ENCODE data around the gene KANK2. TPM values are rescaled to one million over a fixed set of nuclear protein-coding genes. Genes with fewer than 3 reads are reported as not detected.

KANK2 gene
- total RNA-seq, 1 donor from 2014 or later = 78.3 TPM

DNA sequence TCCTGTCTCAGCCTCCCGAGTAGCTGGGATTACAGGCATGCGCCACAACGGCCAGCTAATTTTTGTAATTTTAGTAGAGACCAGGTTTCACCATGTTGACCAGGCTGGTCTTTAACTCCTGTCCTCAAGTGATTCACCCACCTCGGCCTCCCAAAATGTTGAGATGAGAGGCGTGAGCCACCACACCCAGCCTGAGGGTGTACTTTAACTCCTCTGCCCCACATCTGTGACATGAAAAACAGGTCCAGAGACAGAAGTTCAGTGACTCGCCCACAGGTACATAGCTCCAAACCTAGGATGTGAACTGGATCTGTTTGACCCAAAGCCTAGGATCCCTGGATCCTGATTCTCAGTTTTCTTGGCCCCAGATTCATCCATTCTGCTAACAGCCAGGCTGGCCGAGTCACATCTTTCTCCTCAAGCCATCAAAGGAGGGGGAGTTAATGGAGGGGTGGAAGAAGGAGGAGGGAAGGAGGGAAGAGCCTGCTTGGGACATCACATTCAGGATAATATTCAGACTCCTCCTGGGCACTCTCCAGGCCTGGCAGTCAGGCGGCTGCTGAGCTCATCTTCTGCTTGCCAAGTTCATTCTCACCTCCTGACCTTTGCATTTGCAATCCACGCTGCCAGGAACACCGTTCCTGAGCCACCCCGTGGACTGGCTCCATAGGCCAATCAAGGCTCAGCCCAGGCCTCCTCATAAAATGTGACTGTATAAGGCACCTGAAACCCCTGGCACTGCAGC lies 44.9 kb downstream of the KANK2 start:
- H3K4me3 ChIP-seq (ENCODE audit: low read depth, low read length) = no peak overlapping the region
- TF ChIP-seq, protein P1, sequence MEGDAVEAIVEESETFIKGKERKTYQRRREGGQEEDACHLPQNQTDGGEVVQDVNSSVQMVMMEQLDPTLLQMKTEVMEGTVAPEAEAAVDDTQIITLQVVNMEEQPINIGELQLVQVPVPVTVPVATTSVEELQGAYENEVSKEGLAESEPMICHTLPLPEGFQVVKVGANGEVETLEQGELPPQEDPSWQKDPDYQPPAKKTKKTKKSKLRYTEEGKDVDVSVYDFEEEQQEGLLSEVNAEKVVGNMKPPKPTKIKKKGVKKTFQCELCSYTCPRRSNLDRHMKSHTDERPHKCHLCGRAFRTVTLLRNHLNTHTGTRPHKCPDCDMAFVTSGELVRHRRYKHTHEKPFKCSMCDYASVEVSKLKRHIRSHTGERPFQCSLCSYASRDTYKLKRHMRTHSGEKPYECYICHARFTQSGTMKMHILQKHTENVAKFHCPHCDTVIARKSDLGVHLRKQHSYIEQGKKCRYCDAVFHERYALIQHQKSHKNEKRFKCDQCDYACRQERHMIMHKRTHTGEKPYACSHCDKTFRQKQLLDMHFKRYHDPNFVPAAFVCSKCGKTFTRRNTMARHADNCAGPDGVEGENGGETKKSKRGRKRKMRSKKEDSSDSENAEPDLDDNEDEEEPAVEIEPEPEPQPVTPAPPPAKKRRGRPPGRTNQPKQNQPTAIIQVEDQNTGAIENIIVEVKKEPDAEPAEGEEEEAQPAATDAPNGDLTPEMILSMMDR (conservative IDR thresholded peaks at IDR 0.05; ENCODE audit: low read depth, low read length) = no peak
- peak; percentile 84 for DNase-seq (ENCODE audit: low read depth)

DNA sequence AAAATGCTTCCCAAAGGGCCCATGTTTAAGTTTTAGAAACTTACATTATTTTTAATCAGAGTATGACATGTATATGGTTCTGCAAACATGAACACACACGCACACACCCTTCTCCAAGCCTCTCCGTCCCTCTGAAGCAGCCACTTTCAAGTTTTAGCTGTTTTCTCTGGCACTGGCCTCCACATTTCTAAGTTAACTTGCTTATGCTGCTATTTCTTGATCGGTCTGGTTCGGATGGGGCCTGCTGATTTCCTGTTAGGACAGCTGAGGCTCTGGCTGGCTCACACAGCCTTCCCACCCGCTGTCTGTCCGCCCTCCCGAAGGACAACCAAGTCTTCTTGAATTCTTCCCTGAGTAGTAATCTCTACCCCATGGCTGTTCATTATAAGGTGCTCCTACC lies 46.2 kb downstream of the KANK2 start:
- no peak overlapping the region for H3K4me3 ChIP-seq (ENCODE audit: low read depth, low read length)
- TF ChIP-seq, protein P1 (conservative IDR thresholded peaks at IDR 0.05; ENCODE audit: low read depth, low read length) = no peak

DNA sequence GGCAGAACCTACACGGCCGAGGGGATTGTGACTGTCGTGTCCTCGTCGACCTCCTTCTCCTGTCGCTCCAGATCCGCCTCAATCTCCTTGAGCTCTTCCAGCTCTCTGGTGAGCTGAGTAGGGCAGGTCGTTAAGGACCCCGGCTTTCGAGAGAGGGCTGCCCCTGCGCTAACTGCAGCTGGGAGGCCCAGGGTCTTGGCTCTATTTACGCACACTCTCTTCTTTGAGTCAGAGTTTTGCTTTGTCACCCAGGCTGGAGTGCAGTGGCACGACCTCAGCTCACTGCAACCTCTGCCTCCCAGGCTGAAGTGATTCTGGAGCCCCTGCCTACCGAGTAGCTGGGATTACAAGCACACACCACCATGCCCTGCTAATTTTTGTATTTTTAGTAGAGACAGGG lies 49.3 kb downstream of the KANK2 start:
- TF ChIP-seq, protein P1 (conservative IDR thresholded peaks at IDR 0.05; ENCODE audit: low read depth, low read length) = no peak
- DNase-seq (ENCODE audit: low read depth) = no peak
- H3K4me3 ChIP-seq (ENCODE audit: low read depth, low read length) = no peak overlapping the region

More for the DNA sequence above, 46.2 kb downstream of the KANK2 start:
- no peak for DNase-seq (ENCODE audit: low read depth)

DNA sequence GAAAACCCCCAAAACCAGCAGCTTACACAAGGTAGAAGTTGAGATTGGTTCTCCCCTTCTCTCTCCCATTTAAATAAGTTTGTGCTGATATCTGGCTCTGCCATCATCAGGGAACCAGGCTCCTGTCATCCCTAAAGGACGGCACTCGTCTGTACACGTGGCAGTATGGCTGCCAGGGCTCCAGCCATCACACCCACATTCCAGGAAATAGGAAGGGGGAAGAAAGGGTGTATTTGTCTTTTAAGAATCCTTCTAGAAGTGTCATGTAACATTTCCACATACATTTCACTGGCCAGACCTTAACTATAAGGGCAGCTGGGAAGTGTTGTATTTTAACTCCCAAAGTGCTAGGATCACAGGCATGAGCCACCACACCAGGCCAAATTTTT lies 51.8 kb downstream of the KANK2 start:
- TF ChIP-seq, protein P1 (conservative IDR thresholded peaks at IDR 0.05; ENCODE audit: low read depth, low read length) = no peak
- DNase-seq (ENCODE audit: low read depth) = no peak
- no peak overlapping the region for H3K4me3 ChIP-seq (ENCODE audit: low read depth, low read length)

DNA sequence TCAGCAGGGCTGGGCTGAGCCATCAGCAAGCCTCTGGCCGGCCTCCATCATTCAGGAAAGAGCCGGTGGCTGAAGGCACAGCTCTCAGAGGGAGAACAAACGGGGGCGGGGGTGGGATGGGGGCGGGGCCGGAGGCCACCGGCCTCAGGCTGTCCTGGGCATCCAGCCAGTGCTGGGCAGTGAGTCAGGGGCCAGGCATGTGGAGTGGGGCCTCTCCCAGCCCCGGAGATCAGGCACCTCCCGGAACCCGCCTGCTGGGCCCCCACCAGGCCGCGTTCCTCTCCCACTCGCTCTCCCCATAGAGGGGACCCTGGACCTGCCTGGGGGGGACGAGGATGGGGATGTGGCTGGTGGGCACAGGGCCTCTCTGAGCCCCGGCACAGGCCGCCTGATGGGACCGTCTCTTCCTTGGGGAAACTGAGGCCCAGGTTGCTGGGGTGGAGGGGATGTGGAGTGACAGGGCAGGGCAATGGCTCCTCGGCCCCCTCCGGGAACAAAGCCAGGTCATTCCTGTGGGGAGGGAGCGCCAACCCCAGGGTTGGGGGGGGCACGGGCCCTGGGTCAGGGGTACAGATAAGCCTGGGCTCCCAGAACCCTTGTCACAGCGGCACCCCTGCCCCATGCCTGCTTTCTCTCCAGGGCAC lies 54.7 kb downstream of the KANK2 start:
- TF ChIP-seq, protein P1 (conservative IDR thresholded peaks at IDR 0.05; ENCODE audit: low read depth, low read length) = no peak
- H3K4me3 ChIP-seq (ENCODE audit: low read depth, low read length) = peak overlapping the region; percentile 37
- no peak for DNase-seq (ENCODE audit: low read depth)

DNA sequence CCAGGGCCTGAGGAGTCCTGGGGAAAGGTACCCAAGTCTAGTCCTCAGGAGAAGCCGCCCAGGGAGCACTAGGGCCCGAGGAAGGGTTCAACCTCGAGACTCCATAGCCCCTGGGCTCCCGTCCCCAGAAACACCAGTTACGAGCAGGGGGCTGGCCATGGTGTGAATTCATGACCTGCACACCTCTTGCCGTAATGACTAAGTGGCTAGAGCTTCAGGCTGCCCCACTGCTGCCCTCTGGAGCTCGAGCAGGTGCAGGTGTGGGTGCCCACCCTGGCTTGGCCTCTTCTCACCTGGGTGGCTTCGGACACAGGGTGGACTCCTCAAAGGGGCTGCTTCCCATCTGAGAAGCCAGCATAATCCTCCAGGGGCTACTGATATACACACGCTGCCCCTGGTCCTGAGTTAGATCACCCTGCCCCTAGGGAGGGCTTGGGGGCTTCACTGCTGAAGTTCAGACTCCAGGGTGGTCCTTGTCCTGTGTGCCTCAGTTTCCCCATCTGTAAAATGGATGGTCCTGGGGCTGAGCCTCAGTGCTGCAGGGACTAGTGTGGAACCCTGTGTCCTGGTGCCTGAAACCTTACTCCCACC lies 55.3 kb downstream of the KANK2 start:
- TF ChIP-seq, protein P1 (conservative IDR thresholded peaks at IDR 0.05; ENCODE audit: low read depth, low read length) = peak; percentile 36
- no peak for DNase-seq (ENCODE audit: low read depth)
- H3K4me3 ChIP-seq (ENCODE audit: low read depth, low read length) = no peak overlapping the region

Data from epithelial cell of proximal tubule (primary cell).